ENCODE measurements around the gene DNA2.
"Not testable (repeated sequence)": the region's sequence is repeated elsewhere in the genome, so short reads cannot be mapped to it uniquely, and the experiment has no call there.

The DNA2 gene

DNA sequence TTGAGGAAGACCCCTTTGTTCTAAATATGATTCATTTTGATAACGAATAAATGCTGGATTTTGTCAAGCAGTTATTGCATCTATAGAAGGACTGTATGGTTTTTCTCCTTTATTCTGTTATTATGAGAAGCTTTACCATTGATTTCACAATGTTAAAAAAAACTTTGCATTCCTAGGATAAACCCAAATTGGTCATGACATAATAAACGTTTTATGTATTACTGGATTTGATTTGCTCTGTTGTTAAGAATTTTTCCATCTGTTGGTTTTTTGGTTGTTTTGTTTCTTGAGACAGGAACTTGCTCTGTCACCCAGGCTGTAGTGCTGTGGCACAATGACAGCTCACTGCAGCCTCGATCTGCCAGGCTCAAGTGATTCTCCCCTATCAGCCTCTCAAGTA lies 2.2 kb upstream of the DNA2 start:
- H3K4me3 Mint-ChIP-seq, result no peak overlapping the region
- peaks cover 17% of the 10 kb centered on the region for H3K36me3 Mint-ChIP-seq (ENCODE audit: low read depth)
- H3K9me3 Mint-ChIP-seq, result no peaks in the 10 kb centered on the region
- peaks cover 17% of the 10 kb centered on the region for H3K4me1 Mint-ChIP-seq (ENCODE audit: low read depth)
- DNase-seq (ENCODE audit: low spot score), result no peak
- no peak overlapping the region for H3K27ac Mint-ChIP-seq
- no peaks in the 10 kb centered on the region for H3K27me3 Mint-ChIP-seq (ENCODE audit: low read depth)

DNA sequence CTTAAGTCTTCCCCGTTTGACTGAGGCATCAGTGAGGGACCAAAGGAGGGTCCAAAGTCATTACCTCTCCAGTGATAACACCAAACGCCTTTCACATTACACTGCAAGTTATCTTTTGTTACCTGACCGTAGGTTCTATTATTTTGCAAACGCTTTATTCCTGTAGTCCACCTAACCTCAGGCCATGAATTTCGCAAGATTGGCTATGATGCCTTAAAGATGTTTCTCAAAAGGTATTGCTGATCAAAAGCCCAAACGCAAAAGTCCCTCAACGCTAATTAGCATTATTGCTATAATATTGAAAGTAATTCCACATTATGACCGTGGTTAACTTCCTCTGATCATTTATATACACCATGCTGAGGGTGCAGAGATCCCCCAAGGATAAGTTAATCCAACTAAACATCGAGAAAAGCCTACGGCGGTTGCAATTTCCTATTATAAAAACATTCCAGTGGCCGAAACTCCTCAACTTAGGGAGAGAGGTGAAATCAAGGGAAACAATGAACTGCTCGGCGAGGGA lies 649 bp downstream of the DNA2 start:
- H3K4me3 Mint-ChIP-seq, result peak overlapping the region; percentile 100
- no peaks in the 10 kb centered on the region for H3K27me3 Mint-ChIP-seq (ENCODE audit: low read depth)
- peaks cover 29% of the 10 kb centered on the region for H3K36me3 Mint-ChIP-seq (ENCODE audit: low read depth)
- H3K27ac Mint-ChIP-seq, result peak overlapping the region; percentile 99
- DNase-seq (ENCODE audit: low spot score), result no peak
- H3K9me3 Mint-ChIP-seq, result no peaks in the 10 kb centered on the region
- peaks cover 20% of the 10 kb centered on the region for H3K4me1 Mint-ChIP-seq (ENCODE audit: low read depth)

DNA sequence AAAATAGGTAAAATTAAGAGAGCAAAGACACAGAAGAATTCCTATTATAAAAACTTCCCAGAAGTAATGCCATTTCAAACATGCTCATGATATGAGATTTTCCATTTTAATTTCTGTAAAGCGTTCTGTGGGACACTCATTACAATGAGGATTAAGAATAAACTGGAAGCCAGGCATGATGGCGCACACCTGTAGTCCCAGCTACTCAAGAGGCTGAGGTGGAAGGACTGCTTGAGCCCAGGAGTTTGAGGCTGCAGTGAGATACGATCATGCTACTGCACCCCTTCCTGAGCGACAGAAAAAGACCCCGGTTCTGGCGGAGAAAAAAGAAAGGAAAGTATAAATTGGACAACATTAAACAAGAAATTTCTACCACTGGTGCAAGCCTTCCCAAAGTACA lies 1.5 kb downstream of the DNA2 start:
- Mint-ChIP-seq H3K27me3 (ENCODE audit: low read depth) (no peaks in the 10 kb centered on the region), H3K4me3 (peak overlapping the region; percentile 100), H3K9me3 (no peaks in the 10 kb centered on the region), H3K27ac (peak overlapping the region; percentile 72), H3K36me3 (ENCODE audit: low read depth) (peaks cover 31% of the 10 kb centered on the region), H3K4me1 (ENCODE audit: low read depth) (peaks cover 20% of the 10 kb centered on the region)
- DNase-seq (ENCODE audit: low spot score), result no peak

DNA sequence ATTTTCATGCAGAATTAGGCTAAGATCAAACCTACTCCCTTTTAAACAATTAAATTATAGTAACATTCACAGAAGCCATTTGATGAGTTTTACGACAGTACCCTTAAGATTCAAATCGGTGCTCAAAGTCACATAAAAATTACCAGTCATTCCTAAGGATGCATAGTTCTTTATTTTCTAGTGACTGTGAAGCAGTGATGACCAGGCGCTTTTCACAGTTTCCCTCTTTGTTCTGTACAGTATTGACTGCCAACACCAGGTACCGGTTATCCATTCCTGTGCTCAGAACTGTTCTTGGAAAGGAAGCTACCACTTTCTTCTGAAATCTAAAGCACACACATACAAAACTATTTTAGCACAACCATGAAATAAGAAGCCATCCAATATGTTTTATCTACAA lies 1.9 kb downstream of the DNA2 start:
- Mint-ChIP-seq H3K9me3 (no peaks in the 10 kb centered on the region), H3K4me3 (peak overlapping the region; percentile 100), H3K36me3 (ENCODE audit: low read depth) (peaks cover 33% of the 10 kb centered on the region), H3K27ac (peak overlapping the region; percentile 72), H3K27me3 (ENCODE audit: low read depth) (no peaks in the 10 kb centered on the region), H3K4me1 (ENCODE audit: low read depth) (peaks cover 20% of the 10 kb centered on the region)
- no peak for DNase-seq (ENCODE audit: low spot score)

- H3K27ac Mint-ChIP-seq; H3K4me3 Mint-ChIP-seq; DNase-seq (ENCODE audit: low spot score); H3K9me3 Mint-ChIP-seq; H3K27me3 Mint-ChIP-seq (ENCODE audit: low read depth); H3K4me1 Mint-ChIP-seq (ENCODE audit: low read depth): not testable (repeated sequence)
- peaks cover 45% of the 10 kb centered on the region for H3K36me3 Mint-ChIP-seq (ENCODE audit: low read depth)
Measured at GRCh38 chr10:68464729-68465128, 7.0 kb downstream of the DNA2 start.

DNA sequence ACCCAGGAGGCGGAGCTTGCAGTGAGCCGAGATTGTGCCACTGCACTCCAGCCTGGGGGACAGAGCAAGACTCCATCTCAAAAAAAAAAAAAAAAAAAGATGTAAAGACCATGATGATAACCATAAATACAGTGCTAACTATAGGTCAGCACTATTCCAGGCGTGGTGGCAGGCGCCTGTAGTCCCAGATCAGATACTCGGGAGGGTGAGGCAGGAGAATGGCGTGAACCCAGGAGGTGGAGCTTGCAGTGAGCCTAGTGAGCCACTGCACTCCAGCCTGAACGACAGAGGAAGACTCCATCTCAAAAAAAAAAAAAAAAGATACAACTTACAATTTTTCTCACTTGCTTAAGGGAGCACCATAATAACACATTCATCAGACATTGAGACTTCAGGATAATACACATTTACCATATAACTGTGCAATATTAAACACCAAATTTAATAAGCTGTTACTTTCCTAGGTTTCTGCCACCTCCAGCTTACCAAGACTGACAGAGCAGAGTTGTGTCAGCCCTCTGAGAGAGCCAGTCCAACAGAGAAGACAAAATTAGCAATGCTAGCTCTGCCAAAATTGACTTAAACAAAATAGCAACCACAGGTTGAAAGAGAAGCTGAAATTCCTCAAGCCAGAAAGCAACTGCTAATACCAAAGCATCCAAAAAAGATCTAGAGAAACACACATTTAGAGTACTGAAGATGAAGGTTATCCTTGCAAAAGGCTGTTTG lies 8.2 kb downstream of the DNA2 start:
- DNase-seq (ENCODE audit: low spot score), result no peak
- Mint-ChIP-seq H3K4me3 (no peak overlapping the region), H3K27ac (no peak overlapping the region), H3K36me3 (ENCODE audit: low read depth) (peaks cover 47% of the 10 kb centered on the region), H3K27me3 (ENCODE audit: low read depth) (no peaks in the 10 kb centered on the region), H3K4me1 (ENCODE audit: low read depth) (no peaks in the 10 kb centered on the region), H3K9me3 (no peaks in the 10 kb centered on the region)

DNA sequence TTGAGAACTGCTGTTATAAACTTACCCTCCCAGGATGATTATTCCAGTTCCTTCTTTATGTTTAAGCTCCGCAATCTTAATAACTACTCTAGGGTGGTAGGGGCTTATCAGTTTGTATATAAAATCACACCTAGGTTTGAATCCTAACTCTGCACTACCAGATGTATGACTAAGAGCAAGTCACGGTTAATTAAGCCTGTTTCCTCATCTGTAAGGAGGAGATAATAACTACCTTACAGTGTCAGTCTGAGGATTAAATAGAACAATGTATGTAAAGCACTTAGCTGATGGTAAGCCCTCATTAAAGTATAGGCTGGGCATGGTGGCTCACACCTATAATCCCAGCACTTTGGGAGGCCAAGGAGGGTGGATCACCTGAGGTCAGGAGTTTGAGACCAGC lies 9.2 kb downstream of the DNA2 start:
- Mint-ChIP-seq H3K27ac (no peak overlapping the region), H3K27me3 (ENCODE audit: low read depth) (no peaks in the 10 kb centered on the region), H3K9me3 (no peaks in the 10 kb centered on the region), H3K4me1 (ENCODE audit: low read depth) (no peaks in the 10 kb centered on the region), H3K36me3 (ENCODE audit: low read depth) (peaks cover 43% of the 10 kb centered on the region), H3K4me3 (no peak overlapping the region)
- no peak for DNase-seq (ENCODE audit: low spot score)

DNA sequence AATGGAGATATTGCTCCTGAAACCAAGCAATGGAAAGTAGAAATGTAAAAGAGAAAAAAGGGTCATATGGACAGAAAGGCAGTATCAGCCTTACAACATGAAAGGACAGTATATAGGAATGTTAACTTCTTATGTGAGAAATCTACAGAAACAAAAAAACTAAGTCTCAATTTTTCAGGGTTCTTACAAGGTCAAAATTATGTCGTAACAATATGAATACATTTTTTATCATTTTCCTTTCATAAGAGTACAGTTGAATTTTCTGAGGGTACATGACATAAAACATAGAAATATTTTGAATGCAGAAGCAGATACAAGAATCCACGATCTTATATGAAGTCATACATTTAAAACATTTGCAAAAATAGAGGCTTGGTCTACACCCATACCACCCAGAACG lies 10.7 kb downstream of the DNA2 start:
- H3K27me3 Mint-ChIP-seq (ENCODE audit: low read depth), result no peaks in the 10 kb centered on the region
- DNase-seq (ENCODE audit: low spot score), result no peak

DNA sequence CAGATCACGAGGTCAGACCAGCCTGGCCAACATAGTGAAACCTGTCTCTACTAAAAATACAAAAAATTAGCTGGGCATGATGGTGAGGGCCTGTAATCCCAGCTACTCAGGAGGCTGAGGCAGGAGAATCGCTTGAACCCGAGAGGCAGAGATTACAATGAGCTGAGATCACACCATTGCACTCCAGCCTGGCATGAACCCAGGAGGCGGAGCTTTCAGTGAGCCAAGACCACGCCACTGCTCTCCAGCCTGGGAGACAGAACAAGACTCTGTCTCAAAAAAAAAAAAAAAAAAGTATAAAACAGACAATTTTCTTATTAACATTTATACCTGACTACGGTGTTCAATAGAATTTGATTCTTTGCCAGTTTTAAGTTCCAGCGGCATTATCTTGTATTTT lies 22.1 kb downstream of the DNA2 start:
- not testable (repeated sequence) for DNase-seq (ENCODE audit: low spot score); H3K27me3 Mint-ChIP-seq (ENCODE audit: low read depth); H3K27ac Mint-ChIP-seq; H3K4me3 Mint-ChIP-seq; H3K9me3 Mint-ChIP-seq; H3K4me1 Mint-ChIP-seq (ENCODE audit: low read depth)
- H3K36me3 Mint-ChIP-seq (ENCODE audit: low read depth), result peaks cover 37% of the 10 kb centered on the region

More for the DNA sequence above, 10.7 kb downstream of the DNA2 start:
- Mint-ChIP-seq H3K4me3 (no peak overlapping the region), H3K27ac (no peak overlapping the region), H3K36me3 (ENCODE audit: low read depth) (peaks cover 48% of the 10 kb centered on the region), H3K4me1 (ENCODE audit: low read depth) (no peaks in the 10 kb centered on the region), H3K9me3 (no peaks in the 10 kb centered on the region)

- no peak overlapping the region for H3K27ac Mint-ChIP-seq
Measured at GRCh38 chr10:68446179-68446578, 25.6 kb downstream of the DNA2 start.

GRCh38 chr10:68442971-68443370 lies 28.8 kb downstream of the DNA2 start:
- H3K27ac Mint-ChIP-seq, result no peak overlapping the region
- H3K27me3 Mint-ChIP-seq (ENCODE audit: low read depth), result no peaks in the 10 kb centered on the region
- no peak overlapping the region for H3K4me3 Mint-ChIP-seq
- no peak for DNase-seq (ENCODE audit: low spot score)
- H3K4me1 Mint-ChIP-seq (ENCODE audit: low read depth), result no peaks in the 10 kb centered on the region
- no peaks in the 10 kb centered on the region for H3K9me3 Mint-ChIP-seq
- peaks cover 30% of the 10 kb centered on the region for H3K36me3 Mint-ChIP-seq (ENCODE audit: low read depth)

More at GRCh38 chr10:68446179-68446578, 25.6 kb downstream of the DNA2 start:
- Mint-ChIP-seq H3K9me3 (no peaks in the 10 kb centered on the region), H3K36me3 (ENCODE audit: low read depth) (peaks cover 28% of the 10 kb centered on the region), H3K27me3 (ENCODE audit: low read depth) (no peaks in the 10 kb centered on the region), H3K4me3 (no peak overlapping the region), H3K4me1 (ENCODE audit: low read depth) (no peaks in the 10 kb centered on the region)
- no peak for DNase-seq (ENCODE audit: low spot score)

DNA sequence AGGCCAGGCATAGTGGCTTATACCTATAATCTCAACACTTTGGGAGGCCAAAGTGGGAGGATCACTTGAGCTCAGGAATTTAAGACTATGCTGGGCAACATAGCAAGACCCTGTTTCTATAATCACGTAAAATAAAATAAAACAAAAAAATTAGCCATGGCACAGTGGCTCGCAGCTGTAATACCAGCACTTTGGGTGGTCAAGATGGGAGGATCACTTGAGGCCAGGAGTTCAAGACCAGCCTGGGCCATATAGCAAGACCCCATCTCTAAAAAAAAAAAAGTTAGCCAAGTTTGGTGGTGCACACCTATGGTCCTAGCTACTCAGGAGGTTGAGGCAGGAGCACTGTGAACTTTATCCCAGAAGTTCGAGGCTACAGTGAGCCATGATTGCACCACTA lies 30.9 kb downstream of the DNA2 start:
- Mint-ChIP-seq H3K27me3 (ENCODE audit: low read depth) (no peaks in the 10 kb centered on the region), H3K9me3 (no peaks in the 10 kb centered on the region), H3K36me3 (ENCODE audit: low read depth) (peaks cover 32% of the 10 kb centered on the region), H3K4me3 (no peak overlapping the region), H3K27ac (no peak overlapping the region), H3K4me1 (ENCODE audit: low read depth) (no peaks in the 10 kb centered on the region)
- DNase-seq (ENCODE audit: low spot score), result no peak

GRCh38 chr10:68435803-68436202 lies 36.0 kb downstream of the DNA2 start:
- Mint-ChIP-seq H3K9me3 (no peaks in the 10 kb centered on the region), H3K4me3 (no peak overlapping the region), H3K36me3 (ENCODE audit: low read depth) (peaks cover 37% of the 10 kb centered on the region), H3K27ac (no peak overlapping the region), H3K4me1 (ENCODE audit: low read depth) (no peaks in the 10 kb centered on the region), H3K27me3 (ENCODE audit: low read depth) (no peaks in the 10 kb centered on the region)
- no peak for DNase-seq (ENCODE audit: low spot score)

DNA sequence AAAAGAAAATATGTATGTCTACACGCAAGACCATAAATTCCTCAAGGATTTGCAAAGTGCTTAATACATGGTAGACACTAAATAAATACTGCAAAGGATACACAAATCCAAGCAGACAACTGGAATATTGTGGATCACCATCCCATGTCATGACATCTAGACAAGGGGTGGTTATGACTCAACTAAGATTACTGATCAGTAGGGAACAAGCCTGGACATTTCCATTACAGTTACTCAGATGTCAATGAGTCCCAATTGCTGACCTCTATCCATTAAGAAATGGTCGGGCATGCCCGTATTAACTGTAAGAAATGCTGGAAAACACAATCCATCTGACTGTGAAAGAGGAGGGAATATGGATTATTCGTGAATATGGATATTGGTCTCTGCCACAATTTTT lies 37.1 kb downstream of the DNA2 start:
- Mint-ChIP-seq H3K9me3 (no peaks in the 10 kb centered on the region), H3K4me3 (no peak overlapping the region), H3K4me1 (ENCODE audit: low read depth) (no peaks in the 10 kb centered on the region), H3K27ac (no peak overlapping the region), H3K36me3 (ENCODE audit: low read depth) (peaks cover 39% of the 10 kb centered on the region), H3K27me3 (ENCODE audit: low read depth) (no peaks in the 10 kb centered on the region)
- no peak for DNase-seq (ENCODE audit: low spot score)

Measured in T-helper 2 cell treated with Interferon-gamma antibody and Interleukin-4, amounts not matched to agents 5 μg/mL and 100 μg/mL, for 36 hours (primary cell).